Retina (tissue), 1 donor: ENCODE results near the gene ERBB4.

ENCODE experiments used
- DNase-seq: peaks from one replicate; pipeline ENCODE4 v3.0.0-alpha.2; 2016

ERBB4 gene

GRCh38 chr2:212426637-212427412, 111.8 kb downstream of the ERBB4 start:
- DNase-seq, result no peak

- DNase-seq, result no peak
These were observed 114.5 kb downstream of the ERBB4 start for GRCh38 chr2:212424082-212424481.

GRCh38 chr2:212423089-212423488, 115.5 kb downstream of the ERBB4 start:
- DNase-seq, result no peak

GRCh38 chr2:212421556-212422334, 116.9 kb downstream of the ERBB4 start:
- no peak for DNase-seq

GRCh38 chr2:212416086-212416485, 122.5 kb downstream of the ERBB4 start:
- no peak for DNase-seq

GRCh38 chr2:212414767-212415211, 123.8 kb downstream of the ERBB4 start:
- DNase-seq, result no peak

GRCh38 chr2:212409560-212409959, 129.0 kb downstream of the ERBB4 start:
- no peak for DNase-seq

- no peak for DNase-seq
These were observed 130.1 kb downstream of the ERBB4 start for GRCh38 chr2:212408524-212408923.

- DNase-seq, result no peak
These were observed 131.9 kb downstream of the ERBB4 start for GRCh38 chr2:212406716-212407115.

GRCh38 chr2:212402316-212402715, 136.3 kb downstream of the ERBB4 start:
- no peak for DNase-seq

- no peak for DNase-seq
These were observed 140.3 kb downstream of the ERBB4 start for GRCh38 chr2:212398316-212398715.

- no peak for DNase-seq
These were observed 146.1 kb downstream of the ERBB4 start for GRCh38 chr2:212392544-212392943.

GRCh38 chr2:212392043-212392442, 146.6 kb downstream of the ERBB4 start:
- no peak for DNase-seq

GRCh38 chr2:212387146-212387545, 151.5 kb downstream of the ERBB4 start:
- DNase-seq, result no peak

GRCh38 chr2:212385241-212385640, 153.4 kb downstream of the ERBB4 start:
- DNase-seq, result no peak

GRCh38 chr2:212384027-212384426, 154.6 kb downstream of the ERBB4 start:
- no peak for DNase-seq

- no peak for DNase-seq
These were observed 157.0 kb downstream of the ERBB4 start for GRCh38 chr2:212381428-212382102.

GRCh38 chr2:212379103-212379502, 159.5 kb downstream of the ERBB4 start:
- DNase-seq, result no peak

GRCh38 chr2:212367431-212367830, 171.2 kb downstream of the ERBB4 start:
- DNase-seq, result no peak

GRCh38 chr2:212364112-212364985, 174.3 kb downstream of the ERBB4 start:
- no peak for DNase-seq

GRCh38 chr2:212361174-212361756, 177.3 kb downstream of the ERBB4 start:
- no peak for DNase-seq

GRCh38 chr2:212360068-212360460, 178.5 kb downstream of the ERBB4 start:
- no peak for DNase-seq
